ENCODE measurements around the gene PLOD2.

The PLOD2 gene

DNA sequence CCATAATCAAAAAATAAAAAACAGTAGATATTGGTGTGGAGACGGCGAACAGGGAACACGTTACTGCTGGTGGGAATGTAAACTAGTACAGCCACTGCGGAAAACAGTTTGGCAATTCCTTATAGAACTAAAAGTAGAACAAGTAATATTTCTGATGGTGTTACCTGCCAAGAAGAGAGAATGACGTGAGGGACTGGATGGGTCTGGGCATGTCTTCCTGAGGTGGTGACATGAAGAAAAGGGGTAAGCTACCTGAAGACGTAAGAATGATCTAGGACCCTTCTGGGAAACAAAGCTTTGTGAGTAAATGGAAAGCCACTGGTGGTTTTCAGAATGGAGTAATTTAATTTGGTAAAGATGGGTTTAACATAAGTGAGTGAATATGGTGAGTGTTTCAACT is 19.4 kb upstream of the PLOD2 start:
- H3K4me1 Mint-ChIP-seq, result no peaks in the 10 kb centered on the region
- no peak overlapping the region for H3K4me3 Mint-ChIP-seq
- no peaks in the 10 kb centered on the region for H3K27me3 Mint-ChIP-seq
- no peak for DNase-seq (ENCODE audit: low spot score in 2 of 2)
- H3K27ac Mint-ChIP-seq, result no peak overlapping the region
- no peaks in the 10 kb centered on the region for H3K9me3 Mint-ChIP-seq
- no peaks in the 10 kb centered on the region for H3K36me3 Mint-ChIP-seq
- ATAC-seq (ENCODE audit: low read depth), result no peak

- no peak for ATAC-seq (ENCODE audit: low read depth)
These were observed 17.2 kb upstream of the PLOD2 start for GRCh38 chr3:146178006-146178689.

DNA sequence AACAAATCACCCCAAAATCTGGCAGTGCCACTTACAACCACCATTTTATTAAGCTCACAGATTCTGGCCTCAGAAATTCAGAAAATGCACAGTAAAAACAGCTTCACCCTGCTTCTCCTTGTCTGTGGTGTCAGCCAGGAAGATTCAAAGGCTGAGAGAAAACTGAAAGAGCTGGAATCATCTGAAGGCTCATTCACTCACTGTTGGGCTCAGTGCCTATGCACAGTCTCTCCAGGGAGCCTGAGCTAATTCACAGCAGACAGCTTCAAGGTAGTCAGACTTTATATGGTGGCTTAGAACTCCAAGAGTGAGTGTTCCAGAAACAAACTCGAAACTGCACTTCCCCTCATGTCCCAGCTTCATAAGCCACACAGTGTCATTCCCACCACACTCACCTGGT is 16.5 kb upstream of the PLOD2 start:
- Mint-ChIP-seq H3K36me3 (no peaks in the 10 kb centered on the region), H3K4me3 (no peak overlapping the region), H3K27me3 (peaks cover 4% of the 10 kb centered on the region), H3K4me1 (no peaks in the 10 kb centered on the region), H3K27ac (no peak overlapping the region), H3K9me3 (no peaks in the 10 kb centered on the region)
- ATAC-seq (ENCODE audit: low read depth) (no peak), DNase-seq (ENCODE audit: low spot score in 2 of 2) (no peak)

More at GRCh38 chr3:146178006-146178689, 17.2 kb upstream of the PLOD2 start:
- Mint-ChIP-seq H3K27me3 (peaks cover under 1% of the 10 kb centered on the region), H3K36me3 (no peaks in the 10 kb centered on the region), H3K4me3 (no peak overlapping the region), H3K9me3 (no peaks in the 10 kb centered on the region), H3K4me1 (no peaks in the 10 kb centered on the region), H3K27ac (no peak overlapping the region)
- no peak for DNase-seq (ENCODE audit: low spot score in 2 of 2)

DNA sequence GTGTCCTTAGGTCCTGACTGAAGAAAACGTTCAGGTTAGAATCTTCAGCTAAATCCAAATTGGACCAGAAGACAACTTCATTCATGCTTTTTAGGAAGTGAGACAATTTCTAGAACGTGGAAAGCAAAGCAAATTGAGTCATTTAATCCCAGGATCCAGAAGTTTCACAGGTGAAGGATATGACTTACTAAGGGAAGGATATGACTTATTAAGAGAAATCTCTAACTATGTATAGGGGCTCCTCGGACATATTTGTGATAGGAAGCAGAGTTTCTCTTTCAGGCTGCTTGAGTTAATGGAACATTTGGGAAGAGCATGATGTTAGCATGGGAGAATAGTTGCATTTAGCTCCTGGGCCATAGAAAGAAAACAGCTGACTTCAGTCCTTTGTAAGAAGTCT is 16.1 kb upstream of the PLOD2 start:
- no peaks in the 10 kb centered on the region for H3K36me3 Mint-ChIP-seq
- no peaks in the 10 kb centered on the region for H3K4me1 Mint-ChIP-seq
- no peak for DNase-seq (ENCODE audit: low spot score in 2 of 2)
- peaks cover 4% of the 10 kb centered on the region for H3K27me3 Mint-ChIP-seq
- no peak for ATAC-seq (ENCODE audit: low read depth)
- no peaks in the 10 kb centered on the region for H3K9me3 Mint-ChIP-seq
- no peak overlapping the region for H3K27ac Mint-ChIP-seq
- no peak overlapping the region for H3K4me3 Mint-ChIP-seq

DNA sequence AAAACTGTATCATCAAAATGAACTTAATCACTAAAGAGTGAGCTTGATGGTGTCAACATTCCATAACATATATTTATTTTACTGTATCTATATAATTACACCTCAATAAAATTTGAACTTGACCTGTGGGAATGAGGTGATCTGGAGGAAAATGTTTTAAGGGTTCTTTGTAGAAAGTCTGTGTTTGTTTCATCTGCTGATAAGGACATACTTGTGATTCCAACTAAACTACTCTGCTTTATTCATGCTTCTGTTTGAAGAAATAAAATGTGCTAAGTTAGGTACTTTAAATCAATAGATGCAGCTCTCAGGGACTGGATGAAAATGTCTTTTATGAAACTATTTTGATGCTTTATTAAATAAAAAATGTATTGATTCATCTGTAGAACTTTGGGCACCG is 11.6 kb upstream of the PLOD2 start:
- Mint-ChIP-seq H3K27me3 (peaks cover 4% of the 10 kb centered on the region), H3K9me3 (no peaks in the 10 kb centered on the region)
- ATAC-seq (ENCODE audit: low read depth), result no peak

DNA sequence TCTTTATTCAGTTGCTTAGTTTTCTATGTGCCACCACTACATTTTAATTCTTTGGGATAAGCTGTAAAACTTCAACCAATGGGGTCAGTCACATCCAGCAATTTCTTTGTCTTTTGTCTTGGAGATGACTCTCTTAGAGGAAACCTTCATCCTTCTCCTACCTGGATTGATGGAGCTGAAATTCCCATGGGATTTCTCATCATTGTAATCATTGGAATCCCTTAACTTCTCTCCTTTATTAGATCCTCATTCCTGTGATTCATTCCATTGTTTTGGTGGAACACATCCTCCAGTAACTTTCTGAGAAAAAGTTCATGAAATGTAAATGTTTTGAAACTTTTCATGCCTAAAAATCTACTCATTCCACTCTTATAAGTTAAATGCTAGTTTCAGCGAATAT is 9.6 kb upstream of the PLOD2 start:
- H3K4me1 Mint-ChIP-seq, result no peaks in the 10 kb centered on the region
- no peaks in the 10 kb centered on the region for H3K36me3 Mint-ChIP-seq
- ATAC-seq (ENCODE audit: low read depth) (no peak), DNase-seq (ENCODE audit: low spot score in 2 of 2) (no peak)
- peaks cover 4% of the 10 kb centered on the region for H3K27me3 Mint-ChIP-seq
- H3K9me3 Mint-ChIP-seq, result no peaks in the 10 kb centered on the region
- H3K27ac Mint-ChIP-seq, result no peak overlapping the region
- no peak overlapping the region for H3K4me3 Mint-ChIP-seq

More for the DNA sequence above, 11.6 kb upstream of the PLOD2 start:
- DNase-seq (ENCODE audit: low spot score in 2 of 2), result no peak
- H3K4me1 Mint-ChIP-seq, result no peaks in the 10 kb centered on the region
- no peaks in the 10 kb centered on the region for H3K36me3 Mint-ChIP-seq
- no peak overlapping the region for H3K27ac Mint-ChIP-seq
- H3K4me3 Mint-ChIP-seq, result no peak overlapping the region

DNA sequence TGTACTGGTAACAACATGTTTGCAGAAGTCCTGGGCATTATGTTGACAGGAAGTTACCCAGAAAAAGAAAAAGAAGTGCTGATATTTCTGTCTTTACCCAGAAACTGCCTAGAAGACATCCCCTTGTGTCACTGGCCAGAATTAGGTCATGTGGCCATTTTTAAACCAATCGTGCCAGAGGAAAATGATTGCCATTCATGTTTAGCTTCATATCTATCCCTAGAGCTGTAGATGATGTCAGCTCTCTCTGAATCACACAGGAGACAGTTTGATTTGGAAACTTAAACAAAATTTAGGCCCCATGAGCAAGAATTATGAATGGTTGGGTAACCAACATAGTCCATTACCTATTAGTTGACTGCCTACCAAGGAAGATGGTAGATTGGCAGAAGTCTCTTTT is 8.9 kb upstream of the PLOD2 start:
- Mint-ChIP-seq H3K4me1 (no peaks in the 10 kb centered on the region), H3K36me3 (no peaks in the 10 kb centered on the region), H3K27me3 (peaks cover 4% of the 10 kb centered on the region), H3K4me3 (no peak overlapping the region), H3K9me3 (no peaks in the 10 kb centered on the region), H3K27ac (no peak overlapping the region)
- ATAC-seq (ENCODE audit: low read depth), result no peak
- DNase-seq (ENCODE audit: low spot score in 2 of 2), result no peak

- Mint-ChIP-seq H3K36me3 (no peaks in the 10 kb centered on the region), H3K9me3 (no peaks in the 10 kb centered on the region), H3K27ac (no peak overlapping the region), H3K4me3 (no peak overlapping the region), H3K27me3 (peaks cover 6% of the 10 kb centered on the region), H3K4me1 (no peaks in the 10 kb centered on the region)
- DNase-seq (ENCODE audit: low spot score in 2 of 2), result no peak
- no peak for ATAC-seq (ENCODE audit: low read depth)
These were observed 5.8 kb upstream of the PLOD2 start for GRCh38 chr3:146166826-146167225.

- H3K27ac Mint-ChIP-seq, result no peak overlapping the region
- no peaks in the 10 kb centered on the region for H3K36me3 Mint-ChIP-seq
- no peaks in the 10 kb centered on the region for H3K4me1 Mint-ChIP-seq
- no peaks in the 10 kb centered on the region for H3K9me3 Mint-ChIP-seq
- ATAC-seq (ENCODE audit: low read depth), result no peak
- H3K27me3 Mint-ChIP-seq, result peaks cover 6% of the 10 kb centered on the region
- DNase-seq (ENCODE audit: low spot score in 2 of 2), result no peak
- H3K4me3 Mint-ChIP-seq, result no peak overlapping the region
These were observed 5.4 kb upstream of the PLOD2 start for GRCh38 chr3:146166415-146166821.

DNA sequence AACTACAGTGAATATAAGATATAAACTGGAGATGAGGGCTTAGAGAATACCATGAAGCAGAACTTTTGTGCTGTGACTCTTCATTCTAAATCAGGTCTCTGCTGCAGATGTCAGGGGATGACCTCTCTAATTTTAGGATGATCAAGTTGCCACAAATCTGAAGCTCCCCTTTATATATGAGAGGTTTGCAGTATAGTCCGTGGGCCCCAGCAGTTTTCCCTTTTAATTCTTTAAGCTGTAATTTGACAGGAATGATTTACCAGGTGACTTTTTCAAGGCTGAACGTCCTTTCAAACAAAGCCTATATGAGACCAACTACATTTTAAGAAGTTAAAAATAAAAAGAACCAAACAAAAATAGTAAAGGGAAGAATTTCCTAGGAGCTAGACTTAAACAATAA is 4.9 kb upstream of the PLOD2 start:
- no peak overlapping the region for H3K4me3 Mint-ChIP-seq
- ATAC-seq (ENCODE audit: low read depth) (no peak), DNase-seq (ENCODE audit: low spot score in 2 of 2) (no peak)
- no peaks in the 10 kb centered on the region for H3K4me1 Mint-ChIP-seq
- no peak overlapping the region for H3K27ac Mint-ChIP-seq
- H3K27me3 Mint-ChIP-seq, result peaks cover 6% of the 10 kb centered on the region
- H3K36me3 Mint-ChIP-seq, result no peaks in the 10 kb centered on the region
- H3K9me3 Mint-ChIP-seq, result no peaks in the 10 kb centered on the region

GRCh38 chr3:146164971-146165769 is 4.2 kb upstream of the PLOD2 start:
- DNase-seq (ENCODE audit: low spot score in 2 of 2) (no peak), ATAC-seq (ENCODE audit: low read depth) (no peak)
- no peak overlapping the region for H3K27ac Mint-ChIP-seq
- no peaks in the 10 kb centered on the region for H3K9me3 Mint-ChIP-seq
- no peak overlapping the region for H3K4me3 Mint-ChIP-seq
- H3K27me3 Mint-ChIP-seq, result peaks cover 8% of the 10 kb centered on the region
- H3K4me1 Mint-ChIP-seq, result no peaks in the 10 kb centered on the region
- H3K36me3 Mint-ChIP-seq, result no peaks in the 10 kb centered on the region

DNA sequence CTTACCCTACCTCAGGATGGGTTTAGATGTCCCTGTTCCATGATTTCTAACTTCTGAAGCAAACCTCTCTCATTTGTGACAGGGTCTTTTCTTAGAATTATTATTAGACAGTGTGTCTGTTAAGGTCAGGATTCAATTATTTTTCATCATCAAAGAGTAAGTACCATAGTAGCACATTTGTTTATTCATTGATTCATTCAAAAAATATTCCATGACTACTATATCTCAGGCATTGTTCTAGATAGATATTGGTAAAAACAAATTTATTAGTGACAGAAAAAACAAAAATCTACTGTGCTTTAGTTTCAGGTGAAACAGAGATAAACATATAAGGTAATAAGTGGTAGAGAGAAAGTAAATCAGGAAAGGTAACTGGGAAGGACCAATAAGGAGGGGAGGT is 3.5 kb upstream of the PLOD2 start:
- DNase-seq (ENCODE audit: low spot score in 2 of 2) (no peak), ATAC-seq (ENCODE audit: low read depth) (no peak)
- Mint-ChIP-seq H3K36me3 (no peaks in the 10 kb centered on the region), H3K27me3 (peaks cover 10% of the 10 kb centered on the region), H3K4me3 (no peak overlapping the region), H3K9me3 (no peaks in the 10 kb centered on the region), H3K4me1 (no peaks in the 10 kb centered on the region), H3K27ac (no peak overlapping the region)

- ATAC-seq (ENCODE audit: low read depth), result no peak
- no peaks in the 10 kb centered on the region for H3K9me3 Mint-ChIP-seq
- no peaks in the 10 kb centered on the region for H3K36me3 Mint-ChIP-seq
- no peak for DNase-seq (ENCODE audit: low spot score in 2 of 2)
- H3K27ac Mint-ChIP-seq, result no peak overlapping the region
- H3K27me3 Mint-ChIP-seq, result peaks cover 10% of the 10 kb centered on the region
- H3K4me1 Mint-ChIP-seq, result no peaks in the 10 kb centered on the region
- no peak overlapping the region for H3K4me3 Mint-ChIP-seq
These were observed 3.1 kb upstream of the PLOD2 start for GRCh38 chr3:146164071-146164470.

GRCh38 chr3:146163584-146163983 is 2.6 kb upstream of the PLOD2 start:
- Mint-ChIP-seq H3K27me3 (peaks cover 10% of the 10 kb centered on the region), H3K27ac (no peak overlapping the region), H3K4me1 (no peaks in the 10 kb centered on the region), H3K4me3 (no peak overlapping the region), H3K9me3 (no peaks in the 10 kb centered on the region), H3K36me3 (no peaks in the 10 kb centered on the region)
- no peak for ATAC-seq (ENCODE audit: low read depth)
- DNase-seq (ENCODE audit: low spot score in 2 of 2), result no peak

GRCh38 chr3:146162561-146162960 is 1.6 kb upstream of the PLOD2 start:
- H3K4me3 Mint-ChIP-seq, result no peak overlapping the region
- H3K4me1 Mint-ChIP-seq, result no peaks in the 10 kb centered on the region
- ATAC-seq (ENCODE audit: low read depth), result no peak
- H3K27ac Mint-ChIP-seq, result no peak overlapping the region
- peaks cover 10% of the 10 kb centered on the region for H3K27me3 Mint-ChIP-seq
- no peaks in the 10 kb centered on the region for H3K9me3 Mint-ChIP-seq
- H3K36me3 Mint-ChIP-seq, result no peaks in the 10 kb centered on the region
- DNase-seq (ENCODE audit: low spot score in 2 of 2), result no peak
